ENCODE measurements around the gene NUDCD3. TPM values are rescaled to one million over a fixed set of nuclear protein-coding genes. Genes with fewer than 3 reads are reported as not detected.

Gene NUDCD3
- total RNA-seq, 1 experiment from 2014 or later, result 117 TPM

DNA sequence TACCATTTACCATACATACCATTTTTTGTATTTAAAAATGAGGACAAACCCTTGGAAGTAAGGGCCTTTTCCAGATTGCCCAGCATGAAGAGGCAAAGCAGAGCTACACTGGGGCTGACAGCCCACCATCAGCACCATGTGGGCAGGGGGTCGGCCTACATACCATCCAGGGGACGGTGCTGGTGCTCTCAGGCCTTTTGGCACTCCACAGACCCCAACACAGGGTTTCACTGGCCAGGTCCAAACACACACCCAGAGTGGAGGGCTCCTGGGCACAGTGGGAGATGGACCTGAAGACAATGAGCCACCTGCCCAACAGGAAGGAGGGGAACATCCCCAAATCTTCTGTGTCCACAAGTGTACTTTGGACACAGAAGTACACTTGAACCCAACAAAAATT is 95.8 kb downstream of the NUDCD3 start:
- no TSS peak for BruUV-seq (replicated peaks)
- DNase-seq (ENCODE audit: low read depth, low spot score) (no peak), ATAC-seq (no peak)
- ChIA-PET CTCF (no interaction called here), POLR2A (no interaction called here)
- intact Hi-C loops (cut with micrococcal nuclease; ENCODE audit: unreplicated experiment), result no loop called here
- Histone ChIP-seq H3K36me3 (ENCODE audit: control insufficient read depth, insufficient read depth, low read length) (no peaks in the 10 kb centered on the region), H3K27ac (ENCODE audit: low read length) (no peak overlapping the region), H3K9me3 (ENCODE audit: control insufficient read depth, insufficient read depth, low read depth, low read length) (no peaks in the 10 kb centered on the region), H3K4me3 (ENCODE audit: low read depth in 2 of 2, low read length in 2 of 2) (no peak overlapping the region), H3K4me1 (ENCODE audit: control insufficient read depth, insufficient read depth, low read length) (no peaks in the 10 kb centered on the region), H3K27me3 (ENCODE audit: control insufficient read depth, insufficient read depth, low read length) (no peaks in the 10 kb centered on the region)
- no peak for TF ChIP-seq POLR2AphosphoS5 (IDR thresholded peaks at IDR 0.05; ENCODE audit: low read depth, low read length)
- in situ Hi-C loops (cut with HindIII; ENCODE audit: low pct_unique_long_range_greater_than_20kb, low sequenced_read_pairs), result no loop called here

DNA sequence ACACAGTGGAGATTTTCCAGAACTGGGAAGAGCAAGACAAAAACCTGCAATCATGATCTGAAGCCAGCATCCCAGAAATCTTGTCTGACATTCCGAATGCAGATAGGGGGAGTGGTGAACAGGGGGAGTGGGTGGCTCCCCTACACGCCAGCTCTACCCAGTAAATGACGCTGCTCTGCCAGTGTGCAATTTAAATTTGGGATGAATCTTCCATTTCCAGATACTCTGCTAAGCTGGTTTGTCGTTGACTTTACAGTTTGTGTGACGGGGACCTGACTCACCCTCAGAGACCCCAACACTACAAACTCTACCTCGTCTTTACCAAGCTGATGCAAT is 96.4 kb downstream of the NUDCD3 start:
- intact Hi-C loops (cut with micrococcal nuclease; ENCODE audit: unreplicated experiment) (no loop called here), in situ Hi-C loops (cut with HindIII; ENCODE audit: low pct_unique_long_range_greater_than_20kb, low sequenced_read_pairs) (no loop called here)
- no peaks in the 10 kb centered on the region for H3K27me3 ChIP-seq (ENCODE audit: control insufficient read depth, insufficient read depth, low read length)
- H3K27ac ChIP-seq (ENCODE audit: low read length), result no peak overlapping the region
- no peaks in the 10 kb centered on the region for H3K36me3 ChIP-seq (ENCODE audit: control insufficient read depth, insufficient read depth, low read length)
- ChIA-PET POLR2A (no interaction called here), CTCF (no interaction called here)
- no TSS peak for BruUV-seq (replicated peaks)
- no peaks in the 10 kb centered on the region for H3K9me3 ChIP-seq (ENCODE audit: control insufficient read depth, insufficient read depth, low read depth, low read length)
- TF ChIP-seq, protein P1, sequence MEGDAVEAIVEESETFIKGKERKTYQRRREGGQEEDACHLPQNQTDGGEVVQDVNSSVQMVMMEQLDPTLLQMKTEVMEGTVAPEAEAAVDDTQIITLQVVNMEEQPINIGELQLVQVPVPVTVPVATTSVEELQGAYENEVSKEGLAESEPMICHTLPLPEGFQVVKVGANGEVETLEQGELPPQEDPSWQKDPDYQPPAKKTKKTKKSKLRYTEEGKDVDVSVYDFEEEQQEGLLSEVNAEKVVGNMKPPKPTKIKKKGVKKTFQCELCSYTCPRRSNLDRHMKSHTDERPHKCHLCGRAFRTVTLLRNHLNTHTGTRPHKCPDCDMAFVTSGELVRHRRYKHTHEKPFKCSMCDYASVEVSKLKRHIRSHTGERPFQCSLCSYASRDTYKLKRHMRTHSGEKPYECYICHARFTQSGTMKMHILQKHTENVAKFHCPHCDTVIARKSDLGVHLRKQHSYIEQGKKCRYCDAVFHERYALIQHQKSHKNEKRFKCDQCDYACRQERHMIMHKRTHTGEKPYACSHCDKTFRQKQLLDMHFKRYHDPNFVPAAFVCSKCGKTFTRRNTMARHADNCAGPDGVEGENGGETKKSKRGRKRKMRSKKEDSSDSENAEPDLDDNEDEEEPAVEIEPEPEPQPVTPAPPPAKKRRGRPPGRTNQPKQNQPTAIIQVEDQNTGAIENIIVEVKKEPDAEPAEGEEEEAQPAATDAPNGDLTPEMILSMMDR (IDR thresholded peaks at IDR 0.05), result no peak
- TF ChIP-seq TCF7L2 (IDR thresholded peaks at IDR 0.05; ENCODE audit: low read depth, low read length) (no peak), POLR2AphosphoS5 (IDR thresholded peaks at IDR 0.05; ENCODE audit: low read depth, low read length) (no peak), SIN3A (IDR thresholded peaks at IDR 0.05; ENCODE audit: borderline replicate concordance, insufficient read depth, low read depth, low read length) (no peak)
- TF ChIP-seq, protein P2, sequence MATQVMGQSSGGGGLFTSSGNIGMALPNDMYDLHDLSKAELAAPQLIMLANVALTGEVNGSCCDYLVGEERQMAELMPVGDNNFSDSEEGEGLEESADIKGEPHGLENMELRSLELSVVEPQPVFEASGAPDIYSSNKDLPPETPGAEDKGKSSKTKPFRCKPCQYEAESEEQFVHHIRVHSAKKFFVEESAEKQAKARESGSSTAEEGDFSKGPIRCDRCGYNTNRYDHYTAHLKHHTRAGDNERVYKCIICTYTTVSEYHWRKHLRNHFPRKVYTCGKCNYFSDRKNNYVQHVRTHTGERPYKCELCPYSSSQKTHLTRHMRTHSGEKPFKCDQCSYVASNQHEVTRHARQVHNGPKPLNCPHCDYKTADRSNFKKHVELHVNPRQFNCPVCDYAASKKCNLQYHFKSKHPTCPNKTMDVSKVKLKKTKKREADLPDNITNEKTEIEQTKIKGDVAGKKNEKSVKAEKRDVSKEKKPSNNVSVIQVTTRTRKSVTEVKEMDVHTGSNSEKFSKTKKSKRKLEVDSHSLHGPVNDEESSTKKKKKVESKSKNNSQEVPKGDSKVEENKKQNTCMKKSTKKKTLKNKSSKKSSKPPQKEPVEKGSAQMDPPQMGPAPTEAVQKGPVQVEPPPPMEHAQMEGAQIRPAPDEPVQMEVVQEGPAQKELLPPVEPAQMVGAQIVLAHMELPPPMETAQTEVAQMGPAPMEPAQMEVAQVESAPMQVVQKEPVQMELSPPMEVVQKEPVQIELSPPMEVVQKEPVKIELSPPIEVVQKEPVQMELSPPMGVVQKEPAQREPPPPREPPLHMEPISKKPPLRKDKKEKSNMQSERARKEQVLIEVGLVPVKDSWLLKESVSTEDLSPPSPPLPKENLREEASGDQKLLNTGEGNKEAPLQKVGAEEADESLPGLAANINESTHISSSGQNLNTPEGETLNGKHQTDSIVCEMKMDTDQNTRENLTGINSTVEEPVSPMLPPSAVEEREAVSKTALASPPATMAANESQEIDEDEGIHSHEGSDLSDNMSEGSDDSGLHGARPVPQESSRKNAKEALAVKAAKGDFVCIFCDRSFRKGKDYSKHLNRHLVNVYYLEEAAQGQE (IDR thresholded peaks at IDR 0.05; ENCODE audit: insufficient read depth in 1 of 2, low read depth in 2 of 2, low read length in 1 of 2), result no peak
- no peak overlapping the region for H3K4me3 ChIP-seq (ENCODE audit: low read depth in 2 of 2, low read length in 2 of 2)
- no peaks in the 10 kb centered on the region for H3K4me1 ChIP-seq (ENCODE audit: control insufficient read depth, insufficient read depth, low read length)
- DNase-seq (ENCODE audit: low read depth, low spot score) (no peak), ATAC-seq (no peak)

DNA sequence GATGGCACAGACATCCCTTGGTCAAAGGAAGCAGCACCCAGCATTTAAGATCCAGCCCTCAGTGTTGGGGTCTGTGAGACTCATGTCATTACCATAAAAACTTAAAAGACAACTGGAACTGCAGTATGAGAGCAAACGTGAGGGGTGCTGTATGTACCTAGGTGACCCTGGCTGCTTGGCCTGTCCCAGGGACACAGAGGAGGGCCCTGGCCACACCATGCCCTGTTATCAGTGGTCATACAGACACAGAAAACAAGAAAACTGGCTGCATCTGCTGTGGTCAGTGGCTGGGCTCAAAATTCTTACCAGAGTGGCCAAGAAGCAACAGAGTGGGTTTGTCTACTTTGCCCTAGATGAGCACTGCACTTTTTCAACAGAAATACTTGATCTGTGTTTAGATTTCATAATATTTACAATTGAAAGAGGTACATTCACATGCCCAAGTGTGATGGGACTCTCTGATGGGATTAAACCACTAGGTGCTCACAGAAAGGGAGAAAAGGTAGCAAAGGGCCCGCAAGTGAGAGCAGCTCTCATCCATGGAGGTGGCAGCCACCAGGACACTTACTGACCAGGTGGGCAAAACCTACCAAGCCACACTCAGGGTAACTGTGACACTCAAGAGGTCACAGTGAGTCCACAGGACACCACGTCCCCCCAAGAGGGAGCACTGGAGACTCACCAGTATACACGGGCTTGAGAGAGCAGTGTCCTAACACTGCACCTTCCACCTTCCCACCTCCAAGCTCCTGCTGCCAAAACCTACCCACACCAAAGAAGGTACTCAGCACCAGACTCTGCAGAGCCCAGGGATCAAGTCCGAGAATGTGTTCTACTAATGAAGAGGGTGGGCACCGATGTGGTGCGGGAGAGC is 97.0 kb downstream of the NUDCD3 start:
- in situ Hi-C loops (cut with HindIII; ENCODE audit: low pct_unique_long_range_greater_than_20kb, low sequenced_read_pairs), result no loop called here
- Histone ChIP-seq H3K4me1 (ENCODE audit: control insufficient read depth, insufficient read depth, low read length) (no peaks in the 10 kb centered on the region), H3K9me3 (ENCODE audit: control insufficient read depth, insufficient read depth, low read depth, low read length) (no peaks in the 10 kb centered on the region), H3K4me3 (ENCODE audit: low read depth in 2 of 2, low read length in 2 of 2) (no peak overlapping the region), H3K36me3 (ENCODE audit: control insufficient read depth, insufficient read depth, low read length) (peaks cover 2% of the 10 kb centered on the region; the same call in 1 of the 2 replicates), H3K27ac (ENCODE audit: low read length) (no peak overlapping the region), H3K27me3 (ENCODE audit: control insufficient read depth, insufficient read depth, low read length) (no peaks in the 10 kb centered on the region)
- CTCF ChIA-PET, result no interaction called here
- POLR2A ChIA-PET, result no interaction called here
- BruUV-seq (replicated peaks), result no TSS peak
- DNase-seq (ENCODE audit: low read depth, low spot score) (no peak), ATAC-seq (no peak)
- TF ChIP-seq, protein P2 (IDR thresholded peaks at IDR 0.05; ENCODE audit: insufficient read depth in 1 of 2, low read depth in 2 of 2, low read length in 1 of 2), result no peak
- TF ChIP-seq POLR2AphosphoS5 (IDR thresholded peaks at IDR 0.05; ENCODE audit: low read depth, low read length) (no peak), SIN3A (IDR thresholded peaks at IDR 0.05; ENCODE audit: borderline replicate concordance, insufficient read depth, low read depth, low read length) (no peak), TCF7L2 (IDR thresholded peaks at IDR 0.05; ENCODE audit: low read depth, low read length) (no peak)
- TF ChIP-seq, protein P1 (IDR thresholded peaks at IDR 0.05), result no peak
- intact Hi-C loops (cut with micrococcal nuclease; ENCODE audit: unreplicated experiment), result no loop called here
